Sigmoid colon (tissue), 7 donors: ENCODE measurements around the gene MGMT. TPM values are rescaled to one million over a fixed set of nuclear protein-coding genes. Genes with fewer than 3 reads are reported as not detected.

ENCODE experiments used
- DNase-seq: peaks from one replicate; pipeline ENCODE4 v3.0.0-alpha.2; 2019
- H3K27ac ChIP-seq, 4 donors: fragments of 200-600 bp; sonication (generic); one replicate each; pipeline ENCODE4 v1.5.1; 2016 to 2019; ENCODE audit warnings: mild to moderate bottlenecking in 1 of 4
- H3K27me3 ChIP-seq, 3 donors: fragments of 200-600 bp; sonication (generic); one replicate each; pipeline ENCODE4 v1.5.1; 2019; ENCODE audit warnings: mild to moderate bottlenecking in 1 of 3
- H3K36me3 ChIP-seq, 4 donors: fragments of 200-600 bp; sonication (generic); one replicate each; pipeline ENCODE4 v1.5.1; 2016 to 2019
- H3K4me1 ChIP-seq, 4 donors: fragments of 200-600 bp; sonication (generic); one replicate each; pipeline ENCODE4 v1.5.1; 2017 to 2019
- H3K4me3 ChIP-seq, 4 donors: fragments of 200-600 bp; sonication (generic); one replicate each; pipeline ENCODE4 v1.5.1; 2017 to 2019; ENCODE audit warnings: mild to moderate bottlenecking in 2 of 4, moderate library complexity in 1 of 4
- H3K9me3 ChIP-seq, 4 donors: fragments of 200-600 bp in 3 of 4; sonication (generic) in 3 of 4; one replicate each; pipeline versions ENCODE4 v1.5.1 to v1.6.1; 2013 to 2019
- EP300 ChIP-seq, 4 donors: sonication (generic); formaldehyde crosslinking; IDR thresholded peaks; one replicate each; pipeline ENCODE4 v1.6.1; 2017; ENCODE audit warnings: antibody characterized with exemption in 4 of 4
- POLR2A ChIP-seq, 2 donors: fragments of 450-650 bp; IDR thresholded peaks; one replicate each; pipeline ENCODE4 v1.6.1; 2016; ENCODE audit warnings: antibody characterized with exemption in 2 of 2, mild to moderate bottlenecking in 2 of 2, moderate library complexity in 2 of 2
- POLR2AphosphoS5 ChIP-seq, 4 donors: sonication (generic); formaldehyde crosslinking; IDR thresholded peaks; one replicate each; pipeline ENCODE4 v1.6.1; 2017; ENCODE audit warnings: antibody characterized with exemption in 4 of 4
- WGBS, 2 donors: extraction: QIAGEN DNeasy Blood & Tissue Kit; methylation state at CpG; one replicate each; pipeline ENCODE4 v1.1.7; 2013; 5-methylcytosine and 5-hydroxymethylcytosine counted together
- intact Hi-C: fragments of 100-400 bp; cut with DNase I; formaldehyde crosslinking; loops from one replicate; pipeline ENCODE4 v1.15.1; 2023
- polyA plus RNA-seq, 3 donors: library from polyadenylated mRNA; stranded (reverse); fragments of 200-250 nt; gene quantifications; one replicate each; pipeline ENCODE4 v1.2.3, GENCODE V29; 2013
- total RNA-seq, 4 donors: library from RNA; depleted of rRNA; stranded (reverse); fragments of >200 nt; gene quantifications; one replicate each; pipeline ENCODE4 v1.1.0, GENCODE V29; 2016
- TF ChIP-seq, protein P1 (sequence below), 4 experiments: fragments of 450-650 bp in 3 of 4; fragments of 200-600 bp in 1 of 4; IDR thresholded peaks; one replicate each; pipeline ENCODE4 v1.5.1; 2016 to 2019; ENCODE audit warnings: antibody characterized with exemption in 4 of 4, mild to moderate bottlenecking in 3 of 4, moderate library complexity in 2 of 4
- donor health status: healthy with polysubstance abuse.
- donor health status: Bipolar disorder and iron deficiency.
- donor health status: healthy.

Gene MGMT
- total and polyA plus RNA-seq, 7 donors: 7.2 to 40.3 (median 24.3) TPM

DNA sequence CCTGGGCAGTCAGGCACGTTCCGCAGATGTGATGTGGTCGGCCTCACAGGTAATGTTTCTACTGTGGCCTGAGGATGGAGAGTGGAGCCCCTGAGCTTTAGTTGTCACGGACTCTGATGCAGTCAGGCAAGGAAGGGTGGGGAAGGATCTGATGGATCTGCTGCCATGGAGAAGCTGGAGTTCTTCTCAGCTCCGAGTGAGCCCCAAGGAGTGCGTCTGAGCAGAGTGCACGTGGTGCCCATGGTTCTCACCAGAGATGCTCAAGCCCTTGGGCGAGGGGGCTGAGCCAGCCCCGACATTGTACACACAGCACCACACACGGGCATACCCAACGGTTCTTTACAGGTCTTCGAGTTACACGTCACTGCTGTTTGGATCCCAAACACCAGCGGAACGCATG lies 304.5 kb downstream of the MGMT start:
- WGBS, 2 donors: 96% methylated on average over 15 of the region's 15 CpGs

DNA sequence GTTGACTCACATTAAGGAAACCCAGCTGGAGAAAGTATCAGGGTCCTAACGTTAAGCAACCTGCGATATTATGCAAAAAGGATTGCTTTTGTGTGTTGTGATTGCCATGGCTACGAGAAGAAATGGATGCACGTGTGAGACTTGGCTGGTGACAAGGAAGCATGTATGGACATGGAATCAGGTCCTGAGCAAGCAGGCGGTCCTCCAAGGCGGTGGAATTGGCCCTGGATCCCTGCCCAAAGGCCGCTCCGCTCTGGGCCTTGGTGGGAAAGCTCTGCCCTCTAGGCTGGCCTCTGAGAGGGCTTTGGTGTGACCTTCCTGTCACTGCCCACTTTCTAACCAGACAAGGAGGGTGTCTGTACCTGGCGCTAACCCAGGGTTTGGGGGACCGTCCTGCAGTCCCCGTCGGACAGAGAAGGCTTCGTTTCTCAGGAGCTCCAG lies 305.0 kb downstream of the MGMT start:
- no peaks in the 10 kb centered on the region for H3K27me3 ChIP-seq
- 96% methylated on average over 13 of the region's 13 CpGs for WGBS, 2 donors
- H3K4me1 ChIP-seq: no peaks in the 10 kb centered on the region
- H3K9me3 ChIP-seq: no peaks in the 10 kb centered on the region
- H3K4me3 ChIP-seq: no peak overlapping the region
- intact Hi-C loops: no loop called here
- no peak overlapping the region for H3K27ac ChIP-seq
- DNase-seq: no peak
- no peak for TF ChIP-seq POLR2AphosphoS5 (IDR thresholded peaks at IDR 0.05)
- no peak for TF ChIP-seq EP300 (IDR thresholded peaks at IDR 0.05)
- no peak for TF ChIP-seq POLR2A (IDR thresholded peaks at IDR 0.05)
- TF ChIP-seq, protein P1, sequence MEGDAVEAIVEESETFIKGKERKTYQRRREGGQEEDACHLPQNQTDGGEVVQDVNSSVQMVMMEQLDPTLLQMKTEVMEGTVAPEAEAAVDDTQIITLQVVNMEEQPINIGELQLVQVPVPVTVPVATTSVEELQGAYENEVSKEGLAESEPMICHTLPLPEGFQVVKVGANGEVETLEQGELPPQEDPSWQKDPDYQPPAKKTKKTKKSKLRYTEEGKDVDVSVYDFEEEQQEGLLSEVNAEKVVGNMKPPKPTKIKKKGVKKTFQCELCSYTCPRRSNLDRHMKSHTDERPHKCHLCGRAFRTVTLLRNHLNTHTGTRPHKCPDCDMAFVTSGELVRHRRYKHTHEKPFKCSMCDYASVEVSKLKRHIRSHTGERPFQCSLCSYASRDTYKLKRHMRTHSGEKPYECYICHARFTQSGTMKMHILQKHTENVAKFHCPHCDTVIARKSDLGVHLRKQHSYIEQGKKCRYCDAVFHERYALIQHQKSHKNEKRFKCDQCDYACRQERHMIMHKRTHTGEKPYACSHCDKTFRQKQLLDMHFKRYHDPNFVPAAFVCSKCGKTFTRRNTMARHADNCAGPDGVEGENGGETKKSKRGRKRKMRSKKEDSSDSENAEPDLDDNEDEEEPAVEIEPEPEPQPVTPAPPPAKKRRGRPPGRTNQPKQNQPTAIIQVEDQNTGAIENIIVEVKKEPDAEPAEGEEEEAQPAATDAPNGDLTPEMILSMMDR (IDR thresholded peaks at IDR 0.05): no peak
- peaks cover 0 to 17% (median 3%) of the 10 kb centered on the region in 4 donors for H3K36me3 ChIP-seq

More for the DNA sequence above, 304.5 kb downstream of the MGMT start:
- intact Hi-C loops: no loop called here
- Histone ChIP-seq H3K9me3 (no peaks in the 10 kb centered on the region), H3K4me3 (no peak overlapping the region), H3K4me1 (no peaks in the 10 kb centered on the region), H3K27ac (no peak overlapping the region), H3K36me3 (peaks cover 0 to 17% (median 3%) of the 10 kb centered on the region in 4 donors), H3K27me3 (no peaks in the 10 kb centered on the region)
- TF ChIP-seq EP300 (IDR thresholded peaks at IDR 0.05): no peak
- TF ChIP-seq POLR2AphosphoS5 (IDR thresholded peaks at IDR 0.05): no peak
- TF ChIP-seq, protein P1 (IDR thresholded peaks at IDR 0.05): no peak
- no peak for TF ChIP-seq POLR2A (IDR thresholded peaks at IDR 0.05)
- no peak for DNase-seq

DNA sequence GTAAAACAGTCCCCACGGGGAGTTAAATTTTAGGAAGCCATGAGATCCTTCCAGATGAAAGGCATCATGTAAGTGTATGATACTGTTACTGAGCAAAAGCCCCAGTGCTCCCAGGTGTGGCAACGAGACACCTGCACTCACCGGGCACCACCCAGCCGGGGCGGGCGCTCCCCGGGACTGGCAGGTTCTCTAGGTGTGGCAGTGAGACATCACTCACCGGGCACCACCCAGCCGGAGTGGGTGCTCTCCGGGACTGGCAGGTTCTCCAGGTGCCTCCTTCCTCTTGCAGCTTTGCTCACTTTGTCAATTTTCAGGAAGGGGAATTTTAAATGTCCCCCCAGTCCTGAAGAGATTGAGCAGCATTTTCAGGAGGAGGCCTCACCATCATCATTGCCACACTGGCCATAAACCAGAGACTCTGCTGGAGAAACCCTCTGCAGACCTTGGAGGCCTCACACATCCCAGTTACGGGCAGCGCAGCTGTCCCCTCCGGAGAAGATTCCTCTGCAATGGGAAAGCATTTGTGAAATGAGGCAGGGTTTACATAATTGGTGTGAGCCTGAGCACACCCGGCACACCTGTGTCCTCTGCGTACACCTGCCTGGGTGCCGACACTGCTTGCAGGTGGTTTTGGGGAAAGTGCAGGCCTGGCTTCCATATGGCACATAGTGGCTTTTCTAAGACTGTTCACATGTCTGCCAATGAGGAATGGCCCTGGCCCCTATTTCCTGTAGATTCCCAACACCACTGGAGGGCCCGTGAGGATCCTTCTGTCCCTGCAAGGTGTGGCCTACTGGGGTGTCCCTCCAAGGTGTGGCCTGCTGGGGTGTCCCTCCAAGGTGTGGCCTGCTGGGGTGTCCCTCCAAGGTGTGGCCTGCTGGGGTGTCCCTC lies 305.7 kb downstream of the MGMT start:
- intact Hi-C loops: no loop called here
- Histone ChIP-seq H3K9me3 (no peaks in the 10 kb centered on the region), H3K4me3 (no peak overlapping the region), H3K27ac (no peak overlapping the region), H3K4me1 (no peaks in the 10 kb centered on the region), H3K36me3 (peaks cover 0 to 17% (median 3%) of the 10 kb centered on the region in 4 donors), H3K27me3 (no peaks in the 10 kb centered on the region)
- TF ChIP-seq, protein P1 (IDR thresholded peaks at IDR 0.05): no peak
- TF ChIP-seq POLR2AphosphoS5 (IDR thresholded peaks at IDR 0.05): no peak
- DNase-seq: no peak
- 71 to 96% methylated on average over 17 of the region's 17 CpGs for WGBS, 2 donors

DNA sequence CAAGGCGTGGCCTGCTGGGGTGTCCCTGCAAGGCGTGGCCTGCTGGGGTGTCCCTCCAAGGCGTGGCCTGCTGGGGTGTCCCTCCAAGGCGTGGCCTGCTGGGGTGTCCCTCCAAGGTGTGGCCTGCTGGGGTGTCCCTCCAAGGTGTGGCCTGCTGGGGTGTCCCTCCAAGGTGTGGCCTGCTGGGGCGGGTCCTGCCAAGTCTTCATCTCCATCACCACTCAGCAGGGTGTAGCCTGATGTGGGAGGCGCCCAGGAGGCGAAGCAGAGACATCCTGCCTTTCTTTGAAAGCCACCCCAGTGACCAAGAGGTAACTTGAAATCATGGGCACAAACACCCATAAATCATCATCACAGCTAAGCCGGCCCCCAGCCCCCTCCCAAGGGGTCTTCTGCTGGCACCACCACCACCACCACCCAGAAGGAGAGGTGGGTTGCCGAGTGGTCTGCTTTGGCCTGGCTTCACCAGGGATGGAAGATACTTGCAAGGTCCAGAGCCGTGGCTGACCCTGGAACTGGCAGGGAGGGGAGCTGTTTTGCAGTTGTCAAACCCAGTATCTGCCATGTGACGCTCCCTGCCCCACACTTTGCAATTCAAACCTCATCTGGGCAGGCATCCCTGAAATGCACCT lies 306.4 kb downstream of the MGMT start:
- no peak for TF ChIP-seq POLR2A (IDR thresholded peaks at IDR 0.05)
- no peak for TF ChIP-seq POLR2AphosphoS5 (IDR thresholded peaks at IDR 0.05)
- TF ChIP-seq EP300 (IDR thresholded peaks at IDR 0.05): no peak
- TF ChIP-seq, protein P1 (IDR thresholded peaks at IDR 0.05): no peak
- intact Hi-C loops: no loop called here

More for the DNA sequence above, 306.4 kb downstream of the MGMT start:
- no peak overlapping the region for H3K27ac ChIP-seq
- peak; percentile 38 for DNase-seq
- peaks cover 0 to 16% (median 3%) of the 10 kb centered on the region in 4 donors for H3K36me3 ChIP-seq
- H3K4me1 ChIP-seq: no peaks in the 10 kb centered on the region
- H3K4me3 ChIP-seq: no peak overlapping the region
- H3K27me3 ChIP-seq: no peaks in the 10 kb centered on the region
- 93 to 94% methylated on average over 11 of the region's 11 CpGs for WGBS, 2 donors
- no peaks in the 10 kb centered on the region for H3K9me3 ChIP-seq
